GM12892 (cell line): Measurements from ENCODE around the gene ERBB4.

ENCODE experiments used
- DNase-seq: peaks from one replicate; pipeline ENCODE4 v3.0.0; 2011; ENCODE audit not compliant: insufficient read length
- FAIRE-seq: peaks from 2 replicates; lab custom pipeline; 2011; peaks lifted over from hg19 to GRCh38; lab: Jason Lieb, UNC
- POLR2A ChIP-seq: IDR thresholded peaks from 2 replicates; pipeline ENCODE4 v1.6.1; 2011; ENCODE audit warnings: low read depth, low read length, control low read depth
- POLR2AphosphoS5 ChIP-seq: IDR thresholded peaks from 2 replicates; pipeline ENCODE4 v1.6.1; 2011; ENCODE audit warnings: low read depth, low read length, control low read depth
- TAF1 ChIP-seq: IDR thresholded peaks from 2 replicates; pipeline ENCODE4 v1.6.1; 2011; ENCODE audit warnings: low read depth, mild to moderate bottlenecking, control low read depth, low read length, borderline replicate concordance

Gene ERBB4

GRCh38 chr2:212537726-212538304, 787 bp downstream of the ERBB4 start:
- FAIRE-seq (no peak), DNase-seq (no peak)
- TF ChIP-seq POLR2A = no peak
- no peak for TF ChIP-seq POLR2AphosphoS5
- TF ChIP-seq TAF1 = no peak

- DNase-seq = no peak
- no peak for FAIRE-seq
- TF ChIP-seq POLR2A (no peak), TAF1 (no peak), POLR2AphosphoS5 (no peak)
Measured at GRCh38 chr2:212536817-212537725, 1.5 kb downstream of the ERBB4 start.

- DNase-seq = no peak
- FAIRE-seq = no peak
- TF ChIP-seq POLR2A (no peak), POLR2AphosphoS5 (no peak), TAF1 (no peak)
Measured at GRCh38 chr2:212535996-212536816, 2.4 kb downstream of the ERBB4 start.

GRCh38 chr2:212534336-212534735, 4.3 kb downstream of the ERBB4 start:
- no peak for DNase-seq
- no peak for FAIRE-seq
- TF ChIP-seq POLR2A = no peak
- no peak for TF ChIP-seq TAF1
- TF ChIP-seq POLR2AphosphoS5 = no peak

GRCh38 chr2:212532585-212532984, 6.0 kb downstream of the ERBB4 start:
- DNase-seq (no peak), FAIRE-seq (no peak)
- no peak for TF ChIP-seq POLR2A
- TF ChIP-seq POLR2AphosphoS5 = no peak
- TF ChIP-seq TAF1 = no peak

GRCh38 chr2:212532087-212532486, 6.5 kb downstream of the ERBB4 start:
- no peak for DNase-seq
- TF ChIP-seq POLR2AphosphoS5 (no peak), POLR2A (no peak), TAF1 (no peak)
- no peak for FAIRE-seq

GRCh38 chr2:212531499-212531898, 7.1 kb downstream of the ERBB4 start:
- TF ChIP-seq TAF1 (no peak), POLR2A (no peak), POLR2AphosphoS5 (no peak)
- no peak for DNase-seq
- no peak for FAIRE-seq

GRCh38 chr2:212530991-212531390, 7.6 kb downstream of the ERBB4 start:
- DNase-seq (no peak), FAIRE-seq (no peak)
- no peak for TF ChIP-seq POLR2AphosphoS5
- no peak for TF ChIP-seq POLR2A
- TF ChIP-seq TAF1 = no peak

GRCh38 chr2:212530373-212530772, 8.2 kb downstream of the ERBB4 start:
- DNase-seq (no peak), FAIRE-seq (no peak)
- TF ChIP-seq TAF1 (no peak), POLR2A (no peak), POLR2AphosphoS5 (no peak)

GRCh38 chr2:212528106-212528856, 10.3 kb downstream of the ERBB4 start:
- FAIRE-seq = no peak
- DNase-seq = no peak
- TF ChIP-seq TAF1 (no peak), POLR2AphosphoS5 (no peak), POLR2A (no peak)
